ENCODE data around the gene HIC1.
"Not testable (repeated sequence)": the region's sequence is repeated elsewhere in the genome, so short reads cannot be mapped to it uniquely, and the experiment has no call there.

Gene HIC1

GRCh38 chr17:2054512-2055291 is at the start of gene HIC1:
Gene HIC1, plus strand, starts transcription at chr17:2055103. Its CDS starts 1,588 bp downstream, at chr17:2056691.
- peak; percentile 55 for DNase-seq

GRCh38 chr17:2008332-2009126 is 46.4 kb upstream of the HIC1 start:
- DNase-seq, result no peak

GRCh38 chr17:2009737-2010136 is 45.2 kb upstream of the HIC1 start:
- no peak for DNase-seq

- no peak for DNase-seq
These were observed 43.2 kb upstream of the HIC1 start for GRCh38 chr17:2011411-2012371.

GRCh38 chr17:2012499-2012898 is 42.4 kb upstream of the HIC1 start:
- no peak for DNase-seq

GRCh38 chr17:2013220-2013993 is 41.5 kb upstream of the HIC1 start:
- not testable (repeated sequence) for DNase-seq

- no peak for DNase-seq
These were observed 40.9 kb upstream of the HIC1 start for GRCh38 chr17:2013994-2014317.

GRCh38 chr17:2015314-2015713 is 39.6 kb upstream of the HIC1 start:
- no peak for DNase-seq

GRCh38 chr17:2016494-2016893 is 38.4 kb upstream of the HIC1 start:
- DNase-seq, result no peak

- DNase-seq, result no peak
These were observed 37.5 kb upstream of the HIC1 start for GRCh38 chr17:2017274-2017941.

GRCh38 chr17:2018716-2019510 is 36.0 kb upstream of the HIC1 start:
- DNase-seq, result peak; percentile 72

- DNase-seq, result no peak
These were observed 35.2 kb upstream of the HIC1 start for GRCh38 chr17:2019723-2020122.

GRCh38 chr17:2020721-2021120 is 34.2 kb upstream of the HIC1 start:
- DNase-seq, result no peak

GRCh38 chr17:2022647-2023240 is 32.2 kb upstream of the HIC1 start:
- DNase-seq, result no peak

- no peak for DNase-seq
These were observed 31.6 kb upstream of the HIC1 start for GRCh38 chr17:2023256-2023655.

- peak; percentile 90 for DNase-seq
These were observed 31.0 kb upstream of the HIC1 start for GRCh38 chr17:2023692-2024571.

GRCh38 chr17:2024572-2025219 is 30.2 kb upstream of the HIC1 start:
- no peak for DNase-seq

GRCh38 chr17:2025220-2025621 is 29.7 kb upstream of the HIC1 start, which contains the start of gene RTN4RL1:
Gene RTN4RL1, minus strand, starts transcription at chr17:2025334. Its CDS starts 469 bp downstream, at chr17:2024865.
- peak; percentile 76 for DNase-seq
